HepG2 (cell line): Measurements from ENCODE around the gene MYOM1. TPM values are rescaled to one million over a fixed set of nuclear protein-coding genes. Genes with fewer than 3 reads are reported as not detected.

Experiments
- ATAC-seq: fragments of 200-7000 bp; cut with Tn5 transposase; 3 replicates; pipeline ENCODE4 v1.9.1; 2020; ENCODE audit warnings: mild to moderate bottlenecking, moderate library complexity
- BruUV-seq: library from RNA; stranded (reverse); fragments of 400-500 nt; replicated peaks from 2 replicates; lab custom pipeline; 2021; lab: Mats Ljungman, UMichigan
- CTCF ChIA-PET: fragments of 300-600 bp; formaldehyde crosslinking; extraction: SDS; loops from one replicate; lab custom pipeline; 2021; ENCODE audit warnings: low total read pairs, inconsistent platforms, low intra/inter-chr PET ratio; lab: Yijun Ruan, JAX
- POLR2A ChIA-PET: fragments of 350-600 bp; sonication (Branson Sonifier 250); formaldehyde crosslinking; loops from one replicate; lab custom pipeline; 2020; ENCODE audit warnings: antibody characterized with exemption, inconsistent platforms; lab: Yijun Ruan, JAX
- DNase-seq: peaks from one replicate; pipeline ENCODE4 v3.0.0-alpha.2; 2015; ENCODE audit warnings: low spot score
- FAIRE-seq: peaks from 3 replicates; lab custom pipeline; 2011; peaks lifted over from hg19 to GRCh38; lab: Jason Lieb, UNC
- H2AFZ ChIP-seq: one replicate; pipeline ENCODE4 v1.6.1; 2011; ENCODE audit warnings: low read length, inconsistent platforms
- H3K27ac ChIP-seq: fragments of 300-600 bp; 3 replicates; pipeline ENCODE4 v1.8.0; 2011; ENCODE audit warnings: mixed run types, mild to moderate bottlenecking, mixed read lengths, low read length, inconsistent platforms; ENCODE audit not compliant: insufficient read depth; ENCODE audit errors: extremely low read length
- H3K27me3 ChIP-seq, 2 experiments: fragments of 200-600 bp in 1 of 2; 2 replicates in 1 of 2; 3 replicates in 1 of 2; pipeline versions ENCODE4 v1.6.0 to v1.8.0; 2011; ENCODE audit warnings: low read length in 2 of 2, mild to moderate bottlenecking in 2 of 2, moderate library complexity in 2 of 2, inconsistent platforms in 1 of 2; ENCODE audit not compliant: insufficient read depth in 2 of 2, control insufficient read depth in 1 of 2
- H3K36me3 ChIP-seq, 2 experiments: fragments of 200-600 bp in 1 of 2; replicated peaks in 1 of 2; 2 replicates in 1 of 2; 3 replicates in 1 of 2; pipeline versions ENCODE4 v1.5.1 to v1.8.0; 2011; ENCODE audit warnings: low read length in 2 of 2, inconsistent platforms in 1 of 2; ENCODE audit not compliant: insufficient read depth in 2 of 2, control insufficient read depth in 1 of 2
- H3K4me1 ChIP-seq: 2 replicates; pipeline ENCODE4 v1.5.1; 2012; ENCODE audit warnings: low read length, inconsistent platforms; ENCODE audit not compliant: insufficient read depth
- H3K4me2 ChIP-seq: 2 replicates; pipeline ENCODE4 v1.6.0; 2011; ENCODE audit warnings: low read depth, low read length, inconsistent platforms
- H3K4me3 ChIP-seq, 3 experiments: fragments of 200-600 bp in 1 of 3; sonication (generic), shearing (Covaris generic) in 1 of 3; replicated peaks in 1 of 3; 2 replicates each; pipeline ENCODE4 v1.5.1; 2011 to 2016; ENCODE audit warnings: low read length in 3 of 3, inconsistent platforms in 2 of 3, low read depth in 2 of 3, mild to moderate bottlenecking in 2 of 3, control low read depth in 1 of 3, mixed read lengths in 1 of 3; ENCODE audit not compliant: insufficient read depth in 1 of 3
- H3K79me2 ChIP-seq: one replicate; pipeline ENCODE4 v1.6.1; 2011; ENCODE audit warnings: low read length, inconsistent platforms; ENCODE audit not compliant: insufficient read depth
- H3K9ac ChIP-seq: 2 replicates; pipeline ENCODE4 v1.6.0; 2011; ENCODE audit warnings: mild to moderate bottlenecking, low read depth, low read length, inconsistent platforms; ENCODE audit not compliant: insufficient read depth
- H3K9me3 ChIP-seq: 2 replicates; pipeline ENCODE4 v1.5.1; 2012; ENCODE audit warnings: mild to moderate bottlenecking, low read length
- H4K20me1 ChIP-seq: 2 replicates; pipeline ENCODE4 v1.6.0; 2011; ENCODE audit warnings: inconsistent platforms, mild to moderate bottlenecking, low read length, moderate library complexity; ENCODE audit not compliant: insufficient read depth
- EZH2 ChIP-seq: conservative IDR thresholded peaks from 2 replicates; pipeline ENCODE4 v1.6.1; 2012; ENCODE audit warnings: mild to moderate bottlenecking, low read depth, low read length, moderate library complexity
- FOSL2 ChIP-seq: sonication (generic); formaldehyde crosslinking; IDR thresholded peaks from 2 replicates; pipeline ENCODE4 v1.4.0; 2020; ENCODE audit warnings: missing genetic modification reagents
- KAT8 ChIP-seq: IDR thresholded peaks from 2 replicates; pipeline ENCODE4 v1.6.1; 2016; ENCODE audit warnings: missing genetic modification reagents, missing compliant biosample characterization
- MED1 ChIP-seq: sonication (generic); formaldehyde crosslinking; IDR thresholded peaks from 2 replicates; pipeline ENCODE4 v1.4.0; 2020; ENCODE audit warnings: missing genetic modification reagents
- WGBS: methylation state at CpG from one replicate; pipeline ENCODE4 v1.1.6; 2017; ENCODE audit warnings: low lambda C conversion rate; 5-methylcytosine and 5-hydroxymethylcytosine counted together
- in situ Hi-C: cut with HindIII; loops from 2 replicates; pipeline ENCODE4 v1.10.0; 2017; ENCODE audit warnings: low pct_unique_long_range_greater_than_20kb; ENCODE audit not compliant: extremely low pct_ligation_motif_present
- intact Hi-C: fragments of 100-400 bp; cut with micrococcal nuclease; formaldehyde crosslinking; loops from one replicate; pipeline ENCODE4 v1.10.0; 2022; ENCODE audit not compliant: unreplicated experiment
- polyA plus RNA-seq, 8 experiments: library from polyadenylated mRNA; depleted of rRNA in 3 of 8; stranded (reverse) in 7 of 8; unstranded in 1 of 8; fragments of >200 nt; fragmentation: Illumina TruSeq in 4 of 8; extraction: Trizol in 4 of 8; gene quantifications; 2 replicates each; pipeline versions ENCODE4 v1.2.1 to v1.2.3, GENCODE V29; 2011 to 2016; ENCODE audit warnings: low read depth in 4 of 8, missing spikeins in 1 of 8, mixed read lengths in 1 of 8; ENCODE audit not compliant: insufficient read depth in 1 of 8
- total RNA-seq, 5 experiments: library from RNA; depleted of rRNA; stranded (reverse); fragments of >200 nt; fragmentation: Illumina TruSeq; extraction: Trizol; gene quantifications; 2 replicates each; pipeline ENCODE4 v1.2.3, GENCODE V29; 2016; ENCODE audit warnings: low read depth in 1 of 5
- TF ChIP-seq, protein P1 (sequence below): IDR thresholded peaks from 2 replicates; pipeline ENCODE4 v1.6.1; 2016; ENCODE audit warnings: low read depth
- TF ChIP-seq, protein P2 (sequence below): sonication (generic); formaldehyde crosslinking; IDR thresholded peaks from 2 replicates; pipeline ENCODE4 v1.5.0; 2020; ENCODE audit warnings: mild to moderate bottlenecking, low read depth, missing genetic modification reagents, borderline replicate concordance
- TF ChIP-seq, protein P3 (sequence below): sonication (generic); formaldehyde crosslinking; IDR thresholded peaks from 2 replicates; pipeline ENCODE4 v1.4.0; 2020; ENCODE audit warnings: missing genetic modification reagents
- TF ChIP-seq, protein P4 (sequence below): sonication (generic); formaldehyde crosslinking; IDR thresholded peaks from 2 replicates; pipeline ENCODE4 v1.8.1; 2022; ENCODE audit warnings: low read depth, mild to moderate bottlenecking, missing genetic modification reagents

The MYOM1 gene
- total and polyA plus RNA-seq, 2 of the 13 experiments (the other 11 are each of a cell fraction or from before 2014, with no cell fraction given), result 0.46 to 0.98 TPM

DNA sequence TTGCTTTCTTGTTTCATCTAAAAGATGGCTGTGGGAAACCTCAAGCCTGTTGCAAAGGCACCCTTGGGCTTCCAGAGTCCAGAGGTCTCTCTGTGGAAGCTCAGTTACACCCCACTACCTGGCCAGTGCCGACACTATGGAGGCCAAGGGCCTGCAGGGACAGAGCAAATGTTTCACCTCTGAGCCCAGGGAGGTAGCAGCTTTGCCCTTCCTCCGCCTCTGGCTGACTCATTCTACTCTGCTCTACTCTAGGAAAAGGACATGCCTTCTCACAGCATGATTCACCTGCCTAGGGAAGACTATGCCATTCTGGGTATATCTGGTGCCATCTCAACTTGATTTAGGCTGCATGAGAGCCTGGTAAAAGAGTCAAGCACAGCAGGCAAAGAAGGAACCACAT, 12.2 kb downstream of the MYOM1 start:
- FAIRE-seq (no peak), DNase-seq (peak; percentile 37), ATAC-seq (peak; percentile 87)
- Histone ChIP-seq H4K20me1 (no peaks in the 10 kb centered on the region), H3K27me3 (no peaks in the 10 kb centered on the region), H3K4me3 (no peak overlapping the region), H2AFZ (no peak overlapping the region), H3K9me3 (0 out of 2 replicates have a peak, but pooled peaks cover 2% of the 10 kb centered on the region), H3K4me2 (peak overlapping the region; percentile 28), H3K27ac (no peak overlapping the region), H3K79me2 (no peaks in the 10 kb centered on the region), H3K36me3 (no peaks in the 10 kb centered on the region), H3K4me1 (peaks cover 46% of the 10 kb centered on the region), H3K9ac (no peak overlapping the region)
- POLR2A ChIA-PET, result interaction anchor here (0.9 kb wide), 1 partner anchor 11 kb away, joined by 4 read pairs; no protein-coding TSS in a partner anchor
- 0% methylated on average over 1 of the region's 2 CpGs for WGBS
- TF ChIP-seq, protein P1, sequence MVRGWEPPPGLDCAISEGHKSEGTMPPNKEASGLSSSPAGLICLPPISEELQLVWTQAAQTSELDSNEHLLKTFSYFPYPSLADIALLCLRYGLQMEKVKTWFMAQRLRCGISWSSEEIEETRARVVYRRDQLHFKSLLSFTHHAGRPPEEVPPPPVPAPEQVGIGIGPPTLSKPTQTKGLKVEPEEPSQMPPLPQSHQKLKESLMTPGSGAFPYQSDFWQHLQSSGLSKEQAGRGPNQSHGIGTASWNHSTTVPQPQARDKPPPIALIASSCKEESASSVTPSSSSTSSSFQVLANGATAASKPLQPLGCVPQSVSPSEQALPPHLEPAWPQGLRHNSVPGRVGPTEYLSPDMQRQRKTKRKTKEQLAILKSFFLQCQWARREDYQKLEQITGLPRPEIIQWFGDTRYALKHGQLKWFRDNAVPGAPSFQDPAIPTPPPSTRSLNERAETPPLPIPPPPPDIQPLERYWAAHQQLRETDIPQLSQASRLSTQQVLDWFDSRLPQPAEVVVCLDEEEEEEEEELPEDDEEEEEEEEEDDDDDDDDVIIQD (CRISPR knock-in tag), result peak; percentile 44; the same call in 1 of the 2 replicates
- TF ChIP-seq KAT8 (0 out of 2 replicates have a peak, but pooled peaks have one; percentile 13), FOSL2 (CRISPR knock-in tag) (peak; percentile 89), EZH2 (no peak), MED1 (CRISPR knock-in tag) (no peak)
- TF ChIP-seq, protein P2, sequence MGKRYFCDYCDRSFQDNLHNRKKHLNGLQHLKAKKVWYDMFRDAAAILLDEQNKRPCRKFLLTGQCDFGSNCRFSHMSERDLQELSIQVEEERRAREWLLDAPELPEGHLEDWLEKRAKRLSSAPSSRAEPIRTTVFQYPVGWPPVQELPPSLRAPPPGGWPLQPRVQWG, result no peak
- TF ChIP-seq, protein P3, sequence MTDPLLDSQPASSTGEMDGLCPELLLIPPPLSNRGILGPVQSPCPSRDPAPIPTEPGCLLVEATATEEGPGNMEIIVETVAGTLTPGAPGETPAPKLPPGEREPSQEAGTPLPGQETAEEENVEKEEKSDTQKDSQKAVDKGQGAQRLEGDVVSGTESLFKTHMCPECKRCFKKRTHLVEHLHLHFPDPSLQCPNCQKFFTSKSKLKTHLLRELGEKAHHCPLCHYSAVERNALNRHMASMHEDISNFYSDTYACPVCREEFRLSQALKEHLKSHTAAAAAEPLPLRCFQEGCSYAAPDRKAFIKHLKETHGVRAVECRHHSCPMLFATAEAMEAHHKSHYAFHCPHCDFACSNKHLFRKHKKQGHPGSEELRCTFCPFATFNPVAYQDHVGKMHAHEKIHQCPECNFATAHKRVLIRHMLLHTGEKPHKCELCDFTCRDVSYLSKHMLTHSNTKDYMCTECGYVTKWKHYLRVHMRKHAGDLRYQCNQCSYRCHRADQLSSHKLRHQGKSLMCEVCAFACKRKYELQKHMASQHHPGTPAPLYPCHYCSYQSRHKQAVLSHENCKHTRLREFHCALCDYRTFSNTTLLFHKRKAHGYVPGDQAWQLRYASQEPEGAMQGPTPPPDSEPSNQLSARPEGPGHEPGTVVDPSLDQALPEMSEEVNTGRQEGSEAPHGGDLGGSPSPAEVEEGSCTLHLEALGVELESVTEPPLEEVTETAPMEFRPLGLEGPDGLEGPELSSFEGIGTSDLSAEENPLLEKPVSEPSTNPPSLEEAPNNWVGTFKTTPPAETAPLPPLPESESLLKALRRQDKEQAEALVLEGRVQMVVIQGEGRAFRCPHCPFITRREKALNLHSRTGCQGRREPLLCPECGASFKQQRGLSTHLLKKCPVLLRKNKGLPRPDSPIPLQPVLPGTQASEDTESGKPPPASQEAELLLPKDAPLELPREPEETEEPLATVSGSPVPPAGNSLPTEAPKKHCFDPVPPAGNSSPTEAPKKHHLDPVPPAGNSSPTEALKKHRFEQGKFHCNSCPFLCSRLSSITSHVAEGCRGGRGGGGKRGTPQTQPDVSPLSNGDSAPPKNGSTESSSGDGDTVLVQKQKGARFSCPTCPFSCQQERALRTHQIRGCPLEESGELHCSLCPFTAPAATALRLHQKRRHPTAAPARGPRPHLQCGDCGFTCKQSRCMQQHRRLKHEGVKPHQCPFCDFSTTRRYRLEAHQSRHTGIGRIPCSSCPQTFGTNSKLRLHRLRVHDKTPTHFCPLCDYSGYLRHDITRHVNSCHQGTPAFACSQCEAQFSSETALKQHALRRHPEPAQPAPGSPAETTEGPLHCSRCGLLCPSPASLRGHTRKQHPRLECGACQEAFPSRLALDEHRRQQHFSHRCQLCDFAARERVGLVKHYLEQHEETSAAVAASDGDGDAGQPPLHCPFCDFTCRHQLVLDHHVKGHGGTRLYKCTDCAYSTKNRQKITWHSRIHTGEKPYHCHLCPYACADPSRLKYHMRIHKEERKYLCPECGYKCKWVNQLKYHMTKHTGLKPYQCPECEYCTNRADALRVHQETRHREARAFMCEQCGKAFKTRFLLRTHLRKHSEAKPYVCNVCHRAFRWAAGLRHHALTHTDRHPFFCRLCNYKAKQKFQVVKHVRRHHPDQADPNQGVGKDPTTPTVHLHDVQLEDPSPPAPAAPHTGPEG (CRISPR knock-in tag), result no peak
- TF ChIP-seq, protein P4, sequence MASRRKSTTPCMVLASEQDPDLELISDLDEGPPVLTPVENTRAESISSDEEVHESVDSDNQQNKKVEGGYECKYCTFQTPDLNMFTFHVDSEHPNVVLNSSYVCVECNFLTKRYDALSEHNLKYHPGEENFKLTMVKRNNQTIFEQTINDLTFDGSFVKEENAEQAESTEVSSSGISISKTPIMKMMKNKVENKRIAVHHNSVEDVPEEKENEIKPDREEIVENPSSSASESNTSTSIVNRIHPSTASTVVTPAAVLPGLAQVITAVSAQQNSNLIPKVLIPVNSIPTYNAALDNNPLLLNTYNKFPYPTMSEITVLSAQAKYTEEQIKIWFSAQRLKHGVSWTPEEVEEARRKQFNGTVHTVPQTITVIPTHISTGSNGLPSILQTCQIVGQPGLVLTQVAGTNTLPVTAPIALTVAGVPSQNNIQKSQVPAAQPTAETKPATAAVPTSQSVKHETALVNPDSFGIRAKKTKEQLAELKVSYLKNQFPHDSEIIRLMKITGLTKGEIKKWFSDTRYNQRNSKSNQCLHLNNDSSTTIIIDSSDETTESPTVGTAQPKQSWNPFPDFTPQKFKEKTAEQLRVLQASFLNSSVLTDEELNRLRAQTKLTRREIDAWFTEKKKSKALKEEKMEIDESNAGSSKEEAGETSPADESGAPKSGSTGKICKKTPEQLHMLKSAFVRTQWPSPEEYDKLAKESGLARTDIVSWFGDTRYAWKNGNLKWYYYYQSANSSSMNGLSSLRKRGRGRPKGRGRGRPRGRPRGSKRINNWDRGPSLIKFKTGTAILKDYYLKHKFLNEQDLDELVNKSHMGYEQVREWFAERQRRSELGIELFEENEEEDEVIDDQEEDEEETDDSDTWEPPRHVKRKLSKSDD (CRISPR knock-in tag), result no peak
- BruUV-seq, result no TSS peak
- in situ Hi-C loops, result no loop called here
- intact Hi-C loops, result no loop called here
- CTCF ChIA-PET, result no interaction called here
